HG03066 (cell line): Measurements from ENCODE around the gene FZD1.
A peak's percentile ranks its signal among the peaks of the same experiment; 100 is the strongest.

Source experiments
- ATAC-seq: cut with Tn5 transposase; IDR thresholded peaks from one replicate; pipeline ENCODE4 v1.9.1; 2021; ENCODE audit warnings: low read depth; ENCODE audit not compliant: unreplicated experiment

Gene FZD1

DNA sequence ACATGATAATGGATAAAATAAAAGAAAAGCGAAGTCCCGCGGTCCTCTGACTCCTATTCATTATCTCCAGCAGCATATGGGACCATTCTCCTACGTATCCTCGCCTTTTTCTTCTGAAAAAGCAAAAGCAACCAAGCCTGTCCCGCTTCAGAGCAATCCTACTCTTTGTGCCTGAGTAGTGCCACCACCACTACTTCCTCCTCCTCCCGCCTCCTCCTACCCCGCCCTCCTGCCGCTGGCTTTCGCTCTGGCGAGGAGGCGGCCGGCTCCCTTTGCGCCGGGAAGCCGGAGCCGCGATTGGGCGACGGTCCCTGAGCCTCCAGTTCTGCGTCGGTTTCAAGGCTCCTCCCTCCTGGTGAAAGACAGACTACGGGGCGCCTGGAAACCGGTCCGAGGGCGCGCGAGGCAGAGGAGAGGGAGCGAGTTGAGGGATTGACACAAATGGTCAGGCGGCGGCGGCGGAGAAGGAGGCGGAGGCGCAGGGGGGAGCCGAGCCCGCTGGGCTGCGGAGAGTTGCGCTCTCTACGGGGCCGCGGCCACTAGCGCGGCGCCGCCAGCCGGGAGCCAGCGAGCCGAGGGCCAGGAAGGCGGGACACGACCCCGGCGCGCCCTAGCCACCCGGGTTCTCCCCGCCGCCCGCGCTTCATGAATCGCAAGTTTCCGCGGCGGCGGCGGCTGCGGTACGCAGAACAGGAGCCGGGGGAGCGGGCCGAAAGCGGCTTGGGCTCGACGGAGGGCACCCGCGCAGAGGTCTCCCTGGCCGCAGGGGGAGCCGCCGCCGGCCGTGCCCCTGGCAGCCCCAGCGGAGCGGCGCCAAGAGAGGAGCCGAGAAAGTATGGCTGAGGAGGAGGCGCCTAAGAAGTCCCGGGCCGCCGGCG lies at the start of gene FZD1:
FZD1 (plus strand) TSS at position 388 of the 878 bp plus-strand sequence; CDS start at position 836, 448 bp downstream.
- ATAC-seq: peak; percentile 89

DNA sequence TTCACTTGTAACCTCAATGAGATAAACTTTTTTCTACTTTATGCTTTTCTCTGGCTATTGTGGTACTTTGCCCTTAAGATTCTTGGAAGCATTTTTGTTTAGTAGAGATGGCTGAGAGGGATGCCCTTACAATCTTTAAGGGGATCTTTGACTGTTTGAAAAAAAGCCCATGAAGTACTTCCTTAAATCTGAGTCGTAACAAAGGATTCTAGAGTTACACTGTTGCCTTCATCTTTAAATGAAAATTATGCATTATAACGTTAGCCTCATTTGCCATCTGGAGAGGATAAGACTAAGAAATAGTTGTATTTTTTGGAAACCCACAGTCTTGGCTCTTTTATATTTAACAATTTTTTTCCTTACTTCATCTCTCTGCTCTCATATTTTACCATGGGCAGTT lies 37.8 kb upstream of the FZD1 start:
- no peak for ATAC-seq

GRCh38 chr7:91228327-91228726 lies 35.9 kb upstream of the FZD1 start:
- no peak for ATAC-seq

DNA sequence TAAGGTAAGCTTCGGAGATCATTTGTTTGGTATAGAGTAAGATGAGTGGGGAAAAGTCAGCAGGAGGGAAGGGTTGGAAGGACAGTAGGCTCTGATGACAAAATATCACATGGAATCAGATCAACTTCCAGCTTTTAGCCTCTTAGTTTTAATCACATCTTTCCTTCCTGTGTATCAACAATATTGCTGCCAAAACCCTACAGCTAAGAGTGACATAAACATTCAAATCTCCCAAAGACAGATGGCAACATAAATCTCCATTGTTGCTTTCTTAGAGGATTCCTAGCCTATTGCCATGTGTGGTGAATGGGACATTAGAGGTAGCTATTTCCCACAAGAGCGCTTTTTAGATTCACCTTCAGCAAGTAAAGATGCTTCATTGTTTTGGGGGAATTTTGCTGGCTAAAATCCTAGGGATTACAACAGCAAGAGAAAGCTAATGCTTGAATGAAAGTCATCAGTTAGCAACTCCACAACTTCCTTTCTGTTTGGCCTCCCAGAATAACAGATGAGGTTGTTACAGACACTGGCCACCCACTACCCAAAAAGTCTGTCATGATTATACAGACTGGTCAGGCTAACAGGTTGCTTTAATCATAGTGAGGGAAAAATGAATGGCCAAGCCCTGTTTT lies 35.2 kb upstream of the FZD1 start:
- ATAC-seq: no peak

DNA sequence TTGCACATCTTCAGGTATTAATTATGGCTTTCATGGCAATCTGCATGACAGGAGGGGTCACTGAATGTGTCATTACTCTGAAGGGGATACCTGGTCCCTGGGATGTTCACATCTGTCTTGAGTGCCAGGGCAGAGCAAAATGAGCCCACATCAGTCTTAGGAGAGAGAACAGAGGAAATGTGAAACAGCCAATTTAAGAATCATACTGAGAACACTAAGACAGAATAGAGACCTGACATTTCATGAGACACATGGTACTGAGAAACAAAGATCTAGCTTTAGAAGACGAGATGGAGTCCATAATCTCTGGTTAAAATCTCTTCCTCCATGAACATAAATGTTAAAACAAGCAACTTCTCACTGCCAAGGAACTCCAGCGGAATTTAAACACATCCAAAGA lies 34.1 kb upstream of the FZD1 start:
- no peak for ATAC-seq

DNA sequence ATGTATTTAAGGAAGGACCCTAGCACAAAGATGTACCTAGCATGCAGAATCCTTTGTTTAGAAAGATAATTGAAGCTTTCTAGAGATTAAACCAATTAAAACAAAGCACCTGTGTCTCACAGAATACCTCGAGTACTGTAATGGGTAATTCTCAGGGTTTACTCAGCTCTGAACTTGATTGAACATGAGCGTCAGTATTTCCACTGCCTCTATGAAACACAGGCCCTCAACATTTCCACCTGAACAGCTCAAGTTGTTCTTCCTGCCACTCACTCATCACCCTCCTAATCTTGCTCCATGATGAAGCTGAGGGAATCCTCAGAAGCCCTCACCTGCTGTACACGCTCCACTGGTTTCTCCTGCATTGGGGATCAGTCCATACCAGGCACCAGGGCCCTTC lies 33.7 kb upstream of the FZD1 start:
- no peak for ATAC-seq

DNA sequence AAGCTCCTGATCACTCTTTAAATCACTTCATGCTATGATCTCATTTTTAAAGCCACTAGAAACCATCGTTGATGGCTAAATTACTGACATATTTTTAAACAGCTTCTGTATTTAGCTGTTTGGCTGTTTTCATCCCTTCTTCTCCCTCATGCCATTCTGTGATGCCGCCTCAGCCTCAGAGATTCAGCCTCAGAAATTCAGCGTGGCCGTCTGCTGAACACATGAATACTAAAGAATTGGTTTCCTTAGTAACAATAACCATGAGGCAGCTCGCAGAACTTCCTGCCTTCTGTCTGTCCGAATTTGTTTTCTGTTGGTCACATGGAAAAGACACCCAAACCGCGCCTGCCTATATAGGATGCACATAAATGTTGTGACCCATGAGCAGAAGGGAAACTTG lies 31.0 kb upstream of the FZD1 start:
- ATAC-seq: no peak

DNA sequence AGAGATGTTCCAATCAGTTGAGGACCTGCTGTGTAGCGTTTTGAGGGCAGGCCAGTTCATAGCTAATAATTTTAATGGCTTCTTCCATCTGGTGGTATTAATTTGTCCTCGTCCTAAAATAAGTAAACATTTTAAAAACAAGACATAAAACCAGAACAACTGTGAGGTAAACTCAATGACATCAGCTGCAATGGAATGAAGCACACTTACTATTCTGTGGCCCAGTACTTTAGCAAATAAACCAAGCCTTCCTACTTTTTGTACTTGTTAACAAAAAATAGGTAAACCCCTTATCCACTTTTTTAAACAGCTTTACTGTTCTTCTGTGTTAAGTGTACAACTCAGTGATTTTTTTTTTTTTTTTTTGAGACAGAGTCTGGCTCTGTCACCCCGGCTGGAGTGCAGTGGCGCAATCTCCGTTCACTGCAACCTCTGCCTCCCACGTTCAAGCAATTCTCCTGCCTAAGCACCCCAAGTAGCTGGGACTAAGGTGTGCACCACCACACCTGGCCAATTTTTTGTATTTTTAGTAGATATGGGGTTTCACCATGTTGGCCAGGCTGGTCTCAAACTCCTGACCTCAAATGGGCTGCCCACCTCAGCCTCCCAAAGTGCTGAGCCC lies 28.9 kb upstream of the FZD1 start:
- ATAC-seq: no peak

DNA sequence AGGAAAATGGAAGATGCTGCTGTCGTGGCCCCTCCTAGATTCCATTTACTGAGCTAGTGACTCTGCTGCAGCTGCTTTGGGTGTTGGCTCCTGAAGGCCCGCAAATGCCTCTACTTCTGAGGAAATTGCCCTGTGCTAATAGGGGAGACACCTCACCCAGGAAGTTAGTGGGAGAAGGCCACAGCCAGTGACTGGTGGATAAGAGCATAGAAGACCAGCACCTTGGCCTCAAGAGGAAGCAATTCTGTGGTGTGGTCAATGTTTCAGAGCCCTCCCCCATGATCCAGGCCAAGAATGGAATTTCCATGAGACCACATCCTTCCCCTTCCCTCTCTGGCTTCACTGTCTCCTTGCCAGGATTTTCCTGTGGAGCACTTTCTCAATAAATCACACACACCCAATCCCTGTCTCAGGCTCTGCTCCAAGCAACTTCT lies 25.0 kb upstream of the FZD1 start:
- ATAC-seq: no peak

- ATAC-seq: no peak
Measured at GRCh38 chr7:91239772-91240171, 24.5 kb upstream of the FZD1 start.

- ATAC-seq: no peak
Measured at GRCh38 chr7:91240376-91240941, 23.8 kb upstream of the FZD1 start.

GRCh38 chr7:91242097-91242844 lies 22.0 kb upstream of the FZD1 start:
- no peak for ATAC-seq

DNA sequence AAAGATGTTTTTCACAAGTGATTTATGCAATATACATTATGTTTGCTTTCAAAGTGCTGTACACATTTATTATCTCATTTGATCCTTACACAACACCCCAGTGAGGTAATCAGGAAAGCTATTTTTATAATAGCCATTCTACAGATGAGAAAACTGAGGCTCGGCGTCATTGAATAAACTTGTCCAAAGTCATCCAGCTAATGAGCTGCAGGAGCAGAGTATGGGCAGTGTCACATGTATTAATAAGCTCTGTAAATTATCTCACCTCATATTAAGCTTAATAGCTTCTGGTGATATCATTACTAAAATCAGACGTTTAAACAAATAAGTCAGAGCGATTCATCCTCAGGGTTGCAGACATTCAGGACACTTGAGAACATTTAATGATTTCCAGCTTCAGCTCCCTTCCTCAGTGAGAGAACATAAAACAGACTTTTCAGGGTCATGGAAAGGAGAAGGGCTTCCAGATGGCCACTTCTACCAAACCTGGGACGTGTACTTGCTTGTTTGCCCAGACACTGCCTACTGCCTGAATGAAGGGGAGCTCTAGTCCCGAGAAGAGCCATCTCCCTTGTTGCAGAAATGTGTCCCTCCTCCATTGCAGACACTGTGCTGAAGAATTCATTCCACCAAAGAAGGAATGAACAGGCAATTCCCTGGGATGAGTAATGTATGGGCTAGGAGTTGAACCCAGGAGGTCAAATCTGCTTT lies 20.5 kb upstream of the FZD1 start:
- no peak for ATAC-seq

DNA sequence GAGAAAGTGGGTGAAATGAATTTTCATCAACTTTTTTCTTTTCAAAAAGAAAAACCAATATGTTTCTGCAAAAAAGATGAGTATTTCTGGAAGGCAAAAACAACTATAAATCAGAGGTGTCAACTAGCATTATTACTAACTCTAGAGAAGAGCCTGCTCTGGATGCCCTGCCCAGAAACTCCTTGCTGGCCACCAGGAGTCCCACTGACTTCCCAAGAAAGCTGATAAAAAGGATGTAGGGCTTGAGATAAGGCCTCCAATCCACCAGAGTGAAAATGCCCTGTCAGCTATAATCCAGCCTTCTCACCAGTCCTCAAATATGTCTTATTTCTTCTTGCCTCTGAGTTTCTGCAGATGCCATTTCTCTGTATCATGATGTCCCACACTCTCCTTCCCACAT lies 16.7 kb upstream of the FZD1 start:
- ATAC-seq: no peak

DNA sequence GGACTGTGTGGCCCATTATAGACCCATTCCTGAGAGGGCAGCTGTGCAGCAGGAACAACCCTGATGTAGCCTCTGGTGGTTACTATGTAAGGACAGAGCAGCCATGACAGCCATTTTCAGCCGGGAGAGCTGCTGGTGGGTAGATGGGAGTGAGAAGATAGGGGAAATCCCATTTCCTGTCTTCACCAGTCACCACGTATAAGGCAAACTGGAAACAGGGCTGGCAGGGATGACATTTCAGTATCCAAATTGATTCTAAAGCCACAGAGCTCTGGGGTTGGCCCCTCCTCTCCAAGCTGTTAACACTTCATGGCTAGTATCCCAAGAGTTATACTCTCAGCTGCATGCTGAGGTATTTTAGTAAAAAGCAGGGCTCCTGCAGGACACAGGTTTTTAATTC lies 15.2 kb upstream of the FZD1 start:
- ATAC-seq: no peak

DNA sequence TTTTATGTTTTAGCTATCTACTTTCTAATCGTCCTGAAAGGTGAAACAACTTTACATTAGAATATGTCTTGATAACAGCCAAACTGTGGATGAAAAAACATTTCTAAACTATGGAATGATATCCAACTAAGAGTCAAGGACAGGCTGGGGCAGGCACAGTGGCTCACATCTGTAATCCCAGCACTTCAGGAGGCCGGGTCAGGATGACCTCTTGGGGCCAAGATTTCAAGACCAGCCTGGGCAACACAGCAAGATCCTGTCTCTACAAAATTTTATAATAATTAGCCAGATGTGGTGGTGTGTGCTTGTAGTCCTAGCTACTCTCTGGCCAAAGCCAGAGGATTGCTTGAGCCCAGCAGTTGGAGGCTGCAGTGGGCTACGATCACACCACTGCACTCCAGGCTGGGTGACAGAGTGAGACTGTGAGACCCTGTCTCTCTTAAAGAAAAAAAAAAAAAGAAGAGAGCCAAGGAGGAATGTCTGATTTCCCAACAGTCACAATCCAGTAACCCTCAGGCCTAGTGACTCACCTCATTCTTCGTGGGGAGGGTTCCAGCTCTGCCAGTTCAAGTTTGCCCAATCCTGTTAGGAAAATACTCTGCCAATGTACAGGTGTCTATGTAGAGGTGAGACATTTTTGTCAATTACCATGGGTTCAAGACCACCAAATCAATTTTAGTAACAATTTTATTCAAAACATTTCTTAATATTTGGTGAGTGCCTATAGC lies 14.6 kb upstream of the FZD1 start:
- ATAC-seq: no peak

- no peak for ATAC-seq
Measured at GRCh38 chr7:91250706-91251105, 13.5 kb upstream of the FZD1 start.

- ATAC-seq: no peak
Measured at GRCh38 chr7:91251877-91252276, 12.4 kb upstream of the FZD1 start.

- ATAC-seq: no peak
Measured at GRCh38 chr7:91263384-91264045, 718 bp upstream of the FZD1 start.
